Kidney (tissue), 14 donors: ENCODE data around the gene CEP57L1. TPM values are rescaled to one million over a fixed set of nuclear protein-coding genes. Genes with fewer than 3 reads are reported as not detected.

ENCODE experiments used
- DNase-seq, 5 donors: peaks; one replicate each; pipeline ENCODE4 v3.0.0-alpha.2; 2013 to 2020
- FAIRE-seq: peaks from 2 replicates; lab custom pipeline; 2012; peaks lifted over from hg19 to GRCh38; lab: Jason Lieb, UNC
- H3K27ac ChIP-seq, 2 donors: one replicate each; pipeline ENCODE4 v1.7.0; 2013; ENCODE audit warnings: low read depth in 2 of 2, low read length in 2 of 2, inconsistent platforms in 1 of 2
- H3K27me3 ChIP-seq: one replicate; pipeline ENCODE4 v1.7.1; 2013; ENCODE audit warnings: low read length, inconsistent platforms; ENCODE audit not compliant: control insufficient read depth, insufficient read depth
- H3K36me3 ChIP-seq, 3 donors: one replicate each; pipeline versions ENCODE4 v1.7.0 to v1.7.1; 2013; ENCODE audit warnings: low read length in 3 of 3, control low read depth in 1 of 3, inconsistent platforms in 1 of 3; ENCODE audit not compliant: insufficient read depth in 3 of 3, control insufficient read depth in 2 of 3
- H3K4me1 ChIP-seq, 3 donors: one replicate each; pipeline versions ENCODE4 v1.7.0 to v1.7.1; 2013; ENCODE audit warnings: low read length in 3 of 3, inconsistent platforms in 1 of 3, low read depth in 1 of 3; ENCODE audit not compliant: control insufficient read depth in 2 of 3, insufficient read depth in 2 of 3
- H3K4me3 ChIP-seq, 3 donors: one replicate each; pipeline versions ENCODE4 v1.7.0 to v1.8.1; 2013; ENCODE audit warnings: low read length in 3 of 3, control low read depth in 1 of 3, inconsistent platforms in 1 of 3
- H3K9ac ChIP-seq, 3 donors: one replicate each; pipeline versions ENCODE4 v1.7.0 to v1.7.1; 2013; ENCODE audit warnings: low read length in 3 of 3, control low read depth in 1 of 3, inconsistent platforms in 1 of 3
- H3K9me3 ChIP-seq, 3 donors: one replicate each; pipeline versions ENCODE4 v1.7.0 to v1.7.1; 2013; ENCODE audit warnings: low read length in 3 of 3, control low read depth in 1 of 3, inconsistent platforms in 1 of 3; ENCODE audit not compliant: control insufficient read depth in 2 of 3, insufficient read depth in 1 of 3
- intact Hi-C: fragments of 100-400 bp; cut with DNase I; formaldehyde crosslinking; loops from one replicate; pipeline ENCODE4 v1.11.1; 2022
- polyA plus RNA-seq: library from polyadenylated mRNA; stranded (reverse); fragments of 350-450 nt; fragmentation: Illumina TruSeq; extraction: RNeasy Lipid Tissue Mini Kit (QIAGEN cat#74804); gene quantifications from one replicate; pipeline ENCODE4 v1.2.3, GENCODE V29; 2014; ENCODE audit warnings: low read depth, low replicate concordance; ENCODE audit not compliant: insufficient read depth
- total RNA-seq: library from RNA; stranded (reverse); fragmentation: NEBNext Ultra II Directional; extraction: Animal tissue kit (Norgen Biotek cat#: 25700); gene quantifications from one replicate; pipeline ENCODE4 v1.2.1, GENCODE V29; 2021
- TF ChIP-seq, protein P1 (sequence below): IDR thresholded peaks from 3 replicates; pipeline ENCODE4 v1.5.1; 2012; ENCODE audit warnings: mild to moderate bottlenecking, moderate library complexity, borderline replicate concordance; ENCODE audit not compliant: insufficient read depth; ENCODE audit errors: extremely low read depth
- donor health status: control.
- donor health status: control.
- donor health status: control.
- donor health status: control.
- donor health status: control.
- donor health status: DM: yes; HTN: yes; CAD: no.
- donor health status: Normal renal cell carcinoma (clear cell type).

CEP57L1 gene
- total and polyA plus RNA-seq, 2 donors from 2014 or later: 6.3 to 10.6 TPM

- FAIRE-seq: peak; percentile 97
- TF ChIP-seq, protein P1, sequence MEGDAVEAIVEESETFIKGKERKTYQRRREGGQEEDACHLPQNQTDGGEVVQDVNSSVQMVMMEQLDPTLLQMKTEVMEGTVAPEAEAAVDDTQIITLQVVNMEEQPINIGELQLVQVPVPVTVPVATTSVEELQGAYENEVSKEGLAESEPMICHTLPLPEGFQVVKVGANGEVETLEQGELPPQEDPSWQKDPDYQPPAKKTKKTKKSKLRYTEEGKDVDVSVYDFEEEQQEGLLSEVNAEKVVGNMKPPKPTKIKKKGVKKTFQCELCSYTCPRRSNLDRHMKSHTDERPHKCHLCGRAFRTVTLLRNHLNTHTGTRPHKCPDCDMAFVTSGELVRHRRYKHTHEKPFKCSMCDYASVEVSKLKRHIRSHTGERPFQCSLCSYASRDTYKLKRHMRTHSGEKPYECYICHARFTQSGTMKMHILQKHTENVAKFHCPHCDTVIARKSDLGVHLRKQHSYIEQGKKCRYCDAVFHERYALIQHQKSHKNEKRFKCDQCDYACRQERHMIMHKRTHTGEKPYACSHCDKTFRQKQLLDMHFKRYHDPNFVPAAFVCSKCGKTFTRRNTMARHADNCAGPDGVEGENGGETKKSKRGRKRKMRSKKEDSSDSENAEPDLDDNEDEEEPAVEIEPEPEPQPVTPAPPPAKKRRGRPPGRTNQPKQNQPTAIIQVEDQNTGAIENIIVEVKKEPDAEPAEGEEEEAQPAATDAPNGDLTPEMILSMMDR: peak; percentile 50
- H3K27me3 ChIP-seq: no peaks in the 10 kb centered on the region
- no peaks in the 10 kb centered on the region for H3K9me3 ChIP-seq
- H3K4me3 ChIP-seq: no peak overlapping the region
- DNase-seq: peak in 3 of 5 donors; percentile 47 to 90 (median 86)
- no peaks in the 10 kb centered on the region for H3K36me3 ChIP-seq
- H3K4me1 ChIP-seq: peaks cover 0 to 6% (median 0%) of the 10 kb centered on the region in 3 donors
- no peak overlapping the region for H3K27ac ChIP-seq
- H3K9ac ChIP-seq: no peak overlapping the region
- intact Hi-C loops: loop anchor here (5.0 kb wide), 1 partner anchor 531 kb away; no protein-coding TSS in a partner anchor
Observed at GRCh38 chr6:109073344-109074132, 21.8 kb upstream of the CEP57L1 start.

DNA sequence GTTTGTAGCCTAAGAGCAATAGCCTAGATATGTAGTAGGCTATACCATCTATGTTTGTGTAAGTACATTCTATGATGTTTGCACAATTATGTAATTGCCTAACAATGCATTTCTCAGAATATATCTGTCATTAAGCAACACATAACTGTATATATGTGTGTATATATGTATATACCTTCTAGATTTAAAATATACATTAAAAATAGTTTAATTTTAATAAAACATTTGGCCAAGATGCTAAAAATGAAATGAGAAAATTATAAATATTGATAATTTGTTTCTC lies 21.2 kb upstream of the CEP57L1 start:
- no peak for DNase-seq
- H3K27ac ChIP-seq: no peak overlapping the region
- peaks cover 0 to 6% (median 0%) of the 10 kb centered on the region in 3 donors for H3K4me1 ChIP-seq
- H3K9me3 ChIP-seq: no peaks in the 10 kb centered on the region
- FAIRE-seq: peak; percentile 60
- no peaks in the 10 kb centered on the region for H3K36me3 ChIP-seq
- no peak overlapping the region for H3K4me3 ChIP-seq
- H3K27me3 ChIP-seq: no peaks in the 10 kb centered on the region
- intact Hi-C loops: loop anchor here (5.0 kb wide), 1 partner anchor 532 kb away; no protein-coding TSS in a partner anchor
- TF ChIP-seq, protein P1: no peak
- no peak overlapping the region for H3K9ac ChIP-seq

- Histone ChIP-seq H3K9ac (no peak overlapping the region), H3K4me3 (no peak overlapping the region), H3K36me3 (no peaks in the 10 kb centered on the region), H3K4me1 (peaks cover 0 to 12% (median 2%) of the 10 kb centered on the region in 3 donors), H3K9me3 (no peaks in the 10 kb centered on the region), H3K27ac (no peak overlapping the region), H3K27me3 (no peaks in the 10 kb centered on the region)
- intact Hi-C loops: no loop called here
- no peak for DNase-seq
- FAIRE-seq: no peak
- TF ChIP-seq, protein P1: no peak
Observed at GRCh38 chr6:109075934-109076333, 19.4 kb upstream of the CEP57L1 start.
